WTC11 (cell line): ENCODE data around the gene TELO2. TPM values are rescaled to one million over a fixed set of nuclear protein-coding genes. Genes with fewer than 3 reads are reported as not detected.

Experiments
- ATAC-seq: fragments of 200-7000 bp; cut with Tn5 transposase; 2 replicates; pipeline ENCODE4 v1.10.0; 2021; ENCODE audit warnings: mild to moderate bottlenecking, moderate library complexity
- CTCF ChIA-PET: fragments of 300-600 bp; sonication (Branson Sonifier 250); formaldehyde crosslinking; loops from one replicate; lab custom pipeline; 2021; ENCODE audit warnings: antibody characterized with exemption; lab: Charles Lee
- POLR2A ChIA-PET: fragments of 350-600 bp; sonication (Branson Sonifier 250); formaldehyde crosslinking; loops from one replicate; lab custom pipeline; 2021; ENCODE audit warnings: antibody characterized with exemption; lab: Charles Lee
- DNase-seq: peaks from one replicate; pipeline ENCODE4 v3.0.0; 2021; ENCODE audit warnings: low spot score
- H3K27ac Mint-ChIP-seq: 2 replicates; pipeline ENCODE4 v1.8.0; 2021; ENCODE audit warnings: mixed read lengths
- H3K27me3 Mint-ChIP-seq: 2 replicates; pipeline ENCODE4 v1.8.0; 2021; ENCODE audit warnings: low read depth, mild to moderate bottlenecking, moderate library complexity, mixed read lengths
- H3K36me3 Mint-ChIP-seq: 2 replicates; pipeline ENCODE4 v1.8.0; 2021; ENCODE audit warnings: mixed read lengths
- H3K4me1 Mint-ChIP-seq: 2 replicates; pipeline ENCODE4 v1.8.0; 2022; ENCODE audit warnings: mixed read lengths
- H3K4me3 Mint-ChIP-seq: 2 replicates; pipeline ENCODE4 v1.8.0; 2021; ENCODE audit warnings: mild to moderate bottlenecking, moderate library complexity, mixed read lengths
- H3K9me3 Mint-ChIP-seq: 2 replicates; pipeline ENCODE4 v1.8.0; 2021; ENCODE audit warnings: mixed read lengths
- ESRRA ChIP-seq: sonication (generic); formaldehyde crosslinking; IDR thresholded peaks from 2 replicates; pipeline ENCODE4 v1.8.1; 2022; ENCODE audit warnings: mild to moderate bottlenecking, missing genetic modification reagents, borderline replicate concordance
- KAT7 ChIP-seq: sonication (generic); formaldehyde crosslinking; IDR thresholded peaks from 2 replicates; pipeline ENCODE4 v1.8.1; 2023; ENCODE audit warnings: missing genetic modification reagents, mild to moderate bottlenecking, borderline replicate concordance
- SOX15 ChIP-seq: fragments of 250-450 bp; sonication (Bioruptor Pico); IDR thresholded peaks from 2 replicates; pipeline ENCODE4 v1.9.0; 2021; ENCODE audit warnings: mild to moderate bottlenecking
- SP1 ChIP-seq: sonication (generic); formaldehyde crosslinking; conservative IDR thresholded peaks from 2 replicates; pipeline ENCODE4 v1.8.1; 2022; ENCODE audit warnings: missing genetic modification reagents
- ZBTB21 ChIP-seq: sonication (generic); formaldehyde crosslinking; IDR thresholded peaks from 2 replicates; pipeline ENCODE4 v1.8.1; 2023; ENCODE audit warnings: mild to moderate bottlenecking, missing genetic modification reagents, borderline replicate concordance
- ZNF138 ChIP-seq: sonication (generic); formaldehyde crosslinking; conservative IDR thresholded peaks from 2 replicates; pipeline ENCODE4 v1.8.1; 2022; ENCODE audit warnings: mild to moderate bottlenecking, moderate library complexity, missing genetic modification reagents
- ZNF263 ChIP-seq: sonication (generic); formaldehyde crosslinking; IDR thresholded peaks from 2 replicates; pipeline ENCODE4 v1.8.1; 2022; ENCODE audit warnings: low read depth, mild to moderate bottlenecking, moderate library complexity, missing genetic modification reagents
- ZNF396 ChIP-seq: fragments of 250-450 bp; sonication (Bioruptor Pico); IDR thresholded peaks from 2 replicates; pipeline ENCODE4 v1.8.0; 2021; ENCODE audit warnings: mild to moderate bottlenecking, moderate library complexity, borderline replicate concordance
- ZNF416 ChIP-seq: fragments of 250-450 bp; sonication (Bioruptor Pico); IDR thresholded peaks from 2 replicates; pipeline ENCODE4 v1.9.0; 2021; ENCODE audit warnings: mild to moderate bottlenecking, inconsistent platforms
- ZNF671 ChIP-seq: fragments of 250-450 bp; sonication (Bioruptor Pico); IDR thresholded peaks from 2 replicates; pipeline ENCODE4 v1.8.0; 2021; ENCODE audit warnings: mild to moderate bottlenecking
- total RNA-seq: library from RNA; stranded (reverse); gene quantifications from 3 replicates; pipeline ENCODE4 v1.2.3, GENCODE V29; 2021
- TF ChIP-seq, protein P1 (sequence below): sonication (generic); formaldehyde crosslinking; IDR thresholded peaks from 2 replicates; pipeline ENCODE4 v1.8.1; 2022; ENCODE audit warnings: low read depth, missing genetic modification reagents, borderline replicate concordance
- TF ChIP-seq, protein P2 (sequence below): sonication (generic); formaldehyde crosslinking; IDR thresholded peaks from 2 replicates; pipeline ENCODE4 v1.8.1; 2023; ENCODE audit warnings: mild to moderate bottlenecking, missing genetic modification reagents
- TF ChIP-seq, protein P3 (sequence below): sonication (generic); formaldehyde crosslinking; IDR thresholded peaks from 2 replicates; pipeline ENCODE4 v1.8.0; 2023; ENCODE audit warnings: mild to moderate bottlenecking, missing genetic modification reagents
- TF ChIP-seq, protein P4 (sequence below): sonication (generic); formaldehyde crosslinking; IDR thresholded peaks from 2 replicates; pipeline ENCODE4 v1.8.0; 2022; ENCODE audit warnings: mild to moderate bottlenecking, missing genetic modification reagents
- TF ChIP-seq, protein P5 (sequence below): sonication (generic); formaldehyde crosslinking; IDR thresholded peaks from 2 replicates; pipeline ENCODE4 v1.8.0; 2022; ENCODE audit warnings: mild to moderate bottlenecking, missing genetic modification reagents
- TF ChIP-seq, protein P6 (sequence below): fragments of 250-450 bp; sonication (Bioruptor Pico); conservative IDR thresholded peaks from 2 replicates; pipeline ENCODE4 v1.9.0; 2021; ENCODE audit warnings: mild to moderate bottlenecking

The TELO2 gene
- total RNA-seq, 1 experiment from 2014 or later: 86.7 TPM

DNA sequence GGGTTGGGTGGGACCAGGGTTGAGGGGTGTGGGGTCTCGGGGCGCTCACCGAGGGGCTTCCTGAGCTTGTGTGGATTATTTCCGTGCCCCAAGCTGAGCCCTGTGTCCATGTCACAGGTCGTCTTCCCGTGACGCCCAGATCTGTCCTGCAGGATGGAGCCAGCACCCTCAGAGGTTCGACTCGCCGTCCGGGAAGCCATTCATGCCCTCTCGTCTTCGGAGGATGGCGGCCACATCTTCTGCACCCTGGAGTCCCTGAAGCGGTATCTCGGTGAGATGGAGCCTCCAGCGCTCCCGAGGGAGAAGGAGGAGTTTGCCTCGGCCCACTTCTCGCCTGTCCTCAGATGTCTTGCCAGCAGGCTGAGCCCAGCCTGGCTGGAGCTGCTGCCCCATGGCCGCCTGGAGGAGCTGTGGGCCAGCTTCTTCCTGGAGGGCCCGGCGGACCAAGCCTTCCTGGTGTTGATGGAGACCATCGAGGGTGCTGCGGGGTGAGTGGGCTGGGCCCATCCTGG is 1.0 kb downstream of the TELO2 start:
- TF ChIP-seq SOX15 (CRISPR knock-in tag) (no peak), ZNF263 (CRISPR knock-in tag) (no peak), ZNF396 (CRISPR knock-in tag) (no peak), SP1 (no peak), ZNF671 (CRISPR knock-in tag) (no peak), ESRRA (CRISPR knock-in tag) (no peak), ZBTB21 (no peak), ZNF138 (no peak), KAT7 (no peak), ZNF416 (CRISPR knock-in tag) (no peak)
- TF ChIP-seq, protein P1, sequence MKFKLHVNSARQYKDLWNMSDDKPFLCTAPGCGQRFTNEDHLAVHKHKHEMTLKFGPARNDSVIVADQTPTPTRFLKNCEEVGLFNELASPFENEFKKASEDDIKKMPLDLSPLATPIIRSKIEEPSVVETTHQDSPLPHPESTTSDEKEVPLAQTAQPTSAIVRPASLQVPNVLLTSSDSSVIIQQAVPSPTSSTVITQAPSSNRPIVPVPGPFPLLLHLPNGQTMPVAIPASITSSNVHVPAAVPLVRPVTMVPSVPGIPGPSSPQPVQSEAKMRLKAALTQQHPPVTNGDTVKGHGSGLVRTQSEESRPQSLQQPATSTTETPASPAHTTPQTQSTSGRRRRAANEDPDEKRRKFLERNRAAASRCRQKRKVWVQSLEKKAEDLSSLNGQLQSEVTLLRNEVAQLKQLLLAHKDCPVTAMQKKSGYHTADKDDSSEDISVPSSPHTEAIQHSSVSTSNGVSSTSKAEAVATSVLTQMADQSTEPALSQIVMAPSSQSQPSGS (CRISPR knock-in tag): no peak
- TF ChIP-seq, protein P2, sequence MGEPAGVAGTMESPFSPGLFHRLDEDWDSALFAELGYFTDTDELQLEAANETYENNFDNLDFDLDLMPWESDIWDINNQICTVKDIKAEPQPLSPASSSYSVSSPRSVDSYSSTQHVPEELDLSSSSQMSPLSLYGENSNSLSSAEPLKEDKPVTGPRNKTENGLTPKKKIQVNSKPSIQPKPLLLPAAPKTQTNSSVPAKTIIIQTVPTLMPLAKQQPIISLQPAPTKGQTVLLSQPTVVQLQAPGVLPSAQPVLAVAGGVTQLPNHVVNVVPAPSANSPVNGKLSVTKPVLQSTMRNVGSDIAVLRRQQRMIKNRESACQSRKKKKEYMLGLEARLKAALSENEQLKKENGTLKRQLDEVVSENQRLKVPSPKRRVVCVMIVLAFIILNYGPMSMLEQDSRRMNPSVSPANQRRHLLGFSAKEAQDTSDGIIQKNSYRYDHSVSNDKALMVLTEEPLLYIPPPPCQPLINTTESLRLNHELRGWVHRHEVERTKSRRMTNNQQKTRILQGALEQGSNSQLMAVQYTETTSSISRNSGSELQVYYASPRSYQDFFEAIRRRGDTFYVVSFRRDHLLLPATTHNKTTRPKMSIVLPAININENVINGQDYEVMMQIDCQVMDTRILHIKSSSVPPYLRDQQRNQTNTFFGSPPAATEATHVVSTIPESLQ (CRISPR knock-in tag): no peak
- TF ChIP-seq, protein P3, sequence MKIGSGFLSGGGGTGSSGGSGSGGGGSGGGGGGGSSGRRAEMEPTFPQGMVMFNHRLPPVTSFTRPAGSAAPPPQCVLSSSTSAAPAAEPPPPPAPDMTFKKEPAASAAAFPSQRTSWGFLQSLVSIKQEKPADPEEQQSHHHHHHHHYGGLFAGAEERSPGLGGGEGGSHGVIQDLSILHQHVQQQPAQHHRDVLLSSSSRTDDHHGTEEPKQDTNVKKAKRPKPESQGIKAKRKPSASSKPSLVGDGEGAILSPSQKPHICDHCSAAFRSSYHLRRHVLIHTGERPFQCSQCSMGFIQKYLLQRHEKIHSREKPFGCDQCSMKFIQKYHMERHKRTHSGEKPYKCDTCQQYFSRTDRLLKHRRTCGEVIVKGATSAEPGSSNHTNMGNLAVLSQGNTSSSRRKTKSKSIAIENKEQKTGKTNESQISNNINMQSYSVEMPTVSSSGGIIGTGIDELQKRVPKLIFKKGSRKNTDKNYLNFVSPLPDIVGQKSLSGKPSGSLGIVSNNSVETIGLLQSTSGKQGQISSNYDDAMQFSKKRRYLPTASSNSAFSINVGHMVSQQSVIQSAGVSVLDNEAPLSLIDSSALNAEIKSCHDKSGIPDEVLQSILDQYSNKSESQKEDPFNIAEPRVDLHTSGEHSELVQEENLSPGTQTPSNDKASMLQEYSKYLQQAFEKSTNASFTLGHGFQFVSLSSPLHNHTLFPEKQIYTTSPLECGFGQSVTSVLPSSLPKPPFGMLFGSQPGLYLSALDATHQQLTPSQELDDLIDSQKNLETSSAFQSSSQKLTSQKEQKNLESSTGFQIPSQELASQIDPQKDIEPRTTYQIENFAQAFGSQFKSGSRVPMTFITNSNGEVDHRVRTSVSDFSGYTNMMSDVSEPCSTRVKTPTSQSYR (CRISPR knock-in tag): no peak
- TF ChIP-seq, protein P4, sequence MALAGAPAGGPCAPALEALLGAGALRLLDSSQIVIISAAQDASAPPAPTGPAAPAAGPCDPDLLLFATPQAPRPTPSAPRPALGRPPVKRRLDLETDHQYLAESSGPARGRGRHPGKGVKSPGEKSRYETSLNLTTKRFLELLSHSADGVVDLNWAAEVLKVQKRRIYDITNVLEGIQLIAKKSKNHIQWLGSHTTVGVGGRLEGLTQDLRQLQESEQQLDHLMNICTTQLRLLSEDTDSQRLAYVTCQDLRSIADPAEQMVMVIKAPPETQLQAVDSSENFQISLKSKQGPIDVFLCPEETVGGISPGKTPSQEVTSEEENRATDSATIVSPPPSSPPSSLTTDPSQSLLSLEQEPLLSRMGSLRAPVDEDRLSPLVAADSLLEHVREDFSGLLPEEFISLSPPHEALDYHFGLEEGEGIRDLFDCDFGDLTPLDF (CRISPR knock-in tag): no peak
- TF ChIP-seq, protein P5, sequence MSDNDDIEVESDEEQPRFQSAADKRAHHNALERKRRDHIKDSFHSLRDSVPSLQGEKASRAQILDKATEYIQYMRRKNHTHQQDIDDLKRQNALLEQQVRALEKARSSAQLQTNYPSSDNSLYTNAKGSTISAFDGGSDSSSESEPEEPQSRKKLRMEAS (CRISPR knock-in tag): no peak
- TF ChIP-seq, protein P6, sequence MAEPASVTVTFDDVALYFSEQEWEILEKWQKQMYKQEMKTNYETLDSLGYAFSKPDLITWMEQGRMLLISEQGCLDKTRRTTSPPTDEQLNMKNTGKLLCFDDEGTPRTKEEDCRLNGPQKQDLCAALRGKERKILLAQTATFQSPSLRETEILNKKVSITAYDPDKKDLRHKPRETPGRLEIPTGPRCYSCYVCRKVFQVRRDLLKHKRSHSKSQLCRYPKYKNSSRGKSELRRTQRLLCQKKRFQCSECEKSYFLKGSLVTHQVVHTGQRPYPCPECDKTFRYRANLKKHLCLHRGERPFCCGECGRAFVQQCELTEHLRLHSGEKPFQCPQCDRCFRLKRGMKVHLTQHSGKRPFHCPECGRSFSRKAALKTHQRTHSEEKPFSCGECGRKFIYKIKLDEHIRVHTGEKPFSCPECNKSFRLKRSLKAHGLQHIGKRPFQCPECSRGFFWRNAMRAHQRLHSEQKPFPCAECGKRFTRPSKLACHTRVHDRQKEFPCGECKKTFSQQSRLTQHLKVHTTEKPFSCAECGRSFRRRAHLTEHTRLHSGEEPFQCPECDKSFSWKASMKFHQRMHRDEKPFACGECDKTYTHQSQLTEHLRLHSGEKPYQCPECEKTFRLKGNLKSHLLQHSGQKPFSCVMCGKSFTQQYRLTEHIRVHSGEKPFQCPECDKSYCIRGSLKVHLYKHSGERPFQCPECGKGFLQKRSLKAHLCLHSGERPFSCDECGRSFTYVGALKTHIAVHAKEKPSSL (CRISPR knock-in tag): no peak
- Mint-ChIP-seq H3K4me3 (peak overlapping the region; percentile 92), H3K27me3 (no peaks in the 10 kb centered on the region), H3K9me3 (no peaks in the 10 kb centered on the region), H3K4me1 (peaks cover 10% of the 10 kb centered on the region; the same call in 1 of the 2 replicates), H3K36me3 (peaks cover 6% of the 10 kb centered on the region), H3K27ac (no peak overlapping the region)
- ChIA-PET POLR2A (interaction anchor here (0.7 to 1.0 kb wide), 2 partner anchors 18 to 131 kb away, joined by 3 to 4 read pairs; no protein-coding TSS in a partner anchor), CTCF (interaction anchor here (0.9 to 1.5 kb wide), 6 partner anchors 17 to 270 kb away, joined by 3 to 6 read pairs (median 3); partner anchors contain the start of gene MAPK8IP3)
- ATAC-seq: peak; percentile 46
- peak; percentile 54 for DNase-seq
